ENCODE data around the gene SLC38A8.

DNA sequence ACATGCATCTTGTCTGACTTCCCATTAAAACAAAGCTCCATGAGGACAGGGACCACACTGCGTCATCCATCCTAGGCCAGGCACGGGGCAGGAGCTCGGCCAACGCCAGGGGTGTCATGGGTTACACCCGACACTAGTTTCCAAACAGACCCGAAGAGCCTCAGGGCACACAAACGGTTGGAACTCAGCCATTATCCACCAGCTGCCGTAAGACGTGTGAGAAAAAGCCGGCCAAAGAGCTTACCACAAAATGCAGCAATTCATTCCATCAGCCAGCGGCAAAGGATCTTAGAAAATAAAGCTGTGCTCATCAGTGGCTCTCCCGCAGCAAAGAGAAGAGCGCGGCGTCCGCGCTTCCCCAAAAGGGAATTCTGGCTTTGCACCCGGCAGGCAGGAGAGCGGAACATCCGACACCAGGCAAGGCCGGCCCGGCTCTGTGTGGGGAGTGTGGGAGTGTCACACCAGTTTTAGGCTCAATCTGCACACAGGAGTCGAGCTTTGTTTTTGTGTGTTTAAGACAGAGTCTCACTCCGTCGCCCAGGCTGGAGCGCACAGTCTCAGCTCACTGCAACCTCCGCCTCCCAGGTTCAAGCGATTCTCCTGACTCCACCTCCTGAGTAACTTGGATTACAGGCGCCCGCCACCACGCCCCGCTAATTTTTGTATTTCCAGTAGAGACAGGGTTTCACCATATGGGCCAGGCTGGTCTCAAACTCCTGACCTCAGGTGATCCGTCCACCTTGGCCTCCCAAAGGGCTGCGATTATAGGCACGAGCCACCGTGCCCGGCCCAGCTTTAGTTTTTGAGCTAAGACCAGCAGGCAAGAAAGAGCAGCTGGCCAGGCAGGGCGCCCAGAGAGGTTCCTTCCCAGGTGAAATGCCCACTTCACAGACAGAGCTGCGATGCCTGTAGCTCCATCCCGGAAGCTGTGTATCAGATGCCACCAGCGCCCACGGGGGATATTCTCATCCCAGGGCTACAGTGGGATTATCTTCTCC, 1.5 kb downstream of the SLC38A8 start:
- TF ChIP-seq CTCF (IDR thresholded peaks at IDR 0.05) (no peak), POLR2A (IDR thresholded peaks at IDR 0.05) (no peak)

Data from Peyer's patch (tissue), 4 donors.